Calu3 (cell line): ENCODE results near the gene PLEKHA8. TPM values are rescaled to one million over a fixed set of nuclear protein-coding genes. Genes with fewer than 3 reads are reported as not detected.

Experiments
- BruUV-seq: library from RNA; stranded (reverse); fragments of 400-500 nt; replicated peaks from 2 replicates; lab custom pipeline; 2021; lab: Mats Ljungman, UMichigan
- CTCF ChIA-PET: fragments of 300-600 bp; sonication (Branson Sonifier 250); formaldehyde crosslinking; loops from one replicate; lab custom pipeline; 2022; ENCODE audit warnings: antibody characterized with exemption; lab: Charles Lee
- DNase-seq: peaks from one replicate; pipeline ENCODE4 v3.0.0; 2022
- H3K27ac Mint-ChIP-seq: one replicate; pipeline ENCODE4 v1.8.0; 2022; ENCODE audit warnings: mixed read lengths; ENCODE audit not compliant: unreplicated experiment
- H3K27me3 Mint-ChIP-seq: one replicate; pipeline ENCODE4 v1.8.0; 2022; ENCODE audit warnings: mixed read lengths; ENCODE audit not compliant: unreplicated experiment
- H3K36me3 Mint-ChIP-seq: one replicate; pipeline ENCODE4 v1.8.0; 2022; ENCODE audit warnings: mild to moderate bottlenecking, moderate library complexity, mixed read lengths; ENCODE audit not compliant: insufficient read depth, unreplicated experiment
- H3K4me1 Mint-ChIP-seq: one replicate; pipeline ENCODE4 v1.8.0; 2022; ENCODE audit warnings: mild to moderate bottlenecking, low read depth, mixed read lengths; ENCODE audit not compliant: unreplicated experiment
- H3K4me3 Mint-ChIP-seq: one replicate; pipeline ENCODE4 v1.8.0; 2022; ENCODE audit warnings: mild to moderate bottlenecking, low read depth, moderate library complexity, mixed read lengths; ENCODE audit not compliant: unreplicated experiment
- H3K9me3 Mint-ChIP-seq: one replicate; pipeline ENCODE4 v1.8.0; 2022; ENCODE audit warnings: low read depth, mixed read lengths; ENCODE audit not compliant: unreplicated experiment
- CTCF ChIP-seq: fragments of 200-600 bp; IDR thresholded peaks from one replicate; pipeline ENCODE4 v1.8.0; 2022; ENCODE audit warnings: antibody characterized with exemption; ENCODE audit not compliant: unreplicated experiment
- intact Hi-C: fragments of 100-400 bp; cut with micrococcal nuclease; formaldehyde crosslinking; loops from one replicate; pipeline ENCODE4 v1.10.0; 2022; ENCODE audit not compliant: unreplicated experiment
- total RNA-seq: library from RNA; stranded (reverse); gene quantifications from 2 replicates; pipeline ENCODE4 v1.2.3, GENCODE V29; 2022

The PLEKHA8 gene
- total RNA-seq, 1 experiment from 2014 or later, result 27.6 TPM

GRCh38 chr7:30155481-30155880 lies 127.3 kb downstream of the PLEKHA8 start:
- Mint-ChIP-seq H3K9me3 (no peaks in the 10 kb centered on the region), H3K4me1 (peaks cover 6% of the 10 kb centered on the region), H3K27ac (no peak overlapping the region), H3K4me3 (no peak overlapping the region), H3K36me3 (no peaks in the 10 kb centered on the region), H3K27me3 (no peaks in the 10 kb centered on the region)
- CTCF ChIA-PET, result interaction anchor here (0.7 kb wide), 1 partner anchor 24 kb away, joined by 3 read pairs; no protein-coding TSS in a partner anchor
- intact Hi-C loops, result no loop called here
- no peak for TF ChIP-seq CTCF
- no peak for DNase-seq
- no TSS peak for BruUV-seq

GRCh38 chr7:30157204-30157603 lies 129.0 kb downstream of the PLEKHA8 start:
- Mint-ChIP-seq H3K4me3 (no peak overlapping the region), H3K4me1 (peaks cover 7% of the 10 kb centered on the region), H3K27ac (no peak overlapping the region), H3K27me3 (no peaks in the 10 kb centered on the region), H3K36me3 (no peaks in the 10 kb centered on the region), H3K9me3 (no peaks in the 10 kb centered on the region)
- no TSS peak for BruUV-seq
- no peak for DNase-seq
- no peak for TF ChIP-seq CTCF
- intact Hi-C loops, result no loop called here
- CTCF ChIA-PET, result interaction anchor here (0.5 kb wide), 1 partner anchor 21 kb away, joined by 3 read pairs; no protein-coding TSS in a partner anchor

- no peak for TF ChIP-seq CTCF
- no peak overlapping the region for H3K27ac Mint-ChIP-seq
- H3K27me3 Mint-ChIP-seq, result no peaks in the 10 kb centered on the region
- H3K4me3 Mint-ChIP-seq, result no peak overlapping the region
- CTCF ChIA-PET, result interaction anchor here (1.1 kb wide), 1 partner anchor 11 kb away, joined by 3 read pairs; no protein-coding TSS in a partner anchor
- intact Hi-C loops, result no loop called here
- H3K9me3 Mint-ChIP-seq, result no peaks in the 10 kb centered on the region
- H3K36me3 Mint-ChIP-seq, result no peaks in the 10 kb centered on the region
- no peak for DNase-seq
- H3K4me1 Mint-ChIP-seq, result peaks cover 17% of the 10 kb centered on the region
- BruUV-seq, result no TSS peak
Measured at GRCh38 chr7:30159163-30159562, 131.0 kb downstream of the PLEKHA8 start.

- Mint-ChIP-seq H3K36me3 (no peaks in the 10 kb centered on the region), H3K4me1 (peaks cover 23% of the 10 kb centered on the region), H3K4me3 (no peak overlapping the region), H3K9me3 (no peaks in the 10 kb centered on the region), H3K27ac (no peak overlapping the region), H3K27me3 (no peaks in the 10 kb centered on the region)
- intact Hi-C loops, result loop anchor here (5.0 to 10.0 kb wide), 3 partner anchors 95 to 403 kb away; no protein-coding TSS in a partner anchor
- no TSS peak for BruUV-seq
- CTCF ChIA-PET, result interaction anchor here (0.7 to 1.1 kb wide), 2 partner anchors 12 to 402 kb away, joined by 3 read pairs; no protein-coding TSS in a partner anchor
- peak; percentile 30 for DNase-seq
- no peak for TF ChIP-seq CTCF
Measured at GRCh38 chr7:30159698-30160143, 131.5 kb downstream of the PLEKHA8 start.
